Measurements from ENCODE around the gene WDR81. TPM values are rescaled to one million over a fixed set of nuclear protein-coding genes. Genes with fewer than 3 reads are reported as not detected.

Gene WDR81
- polyA plus RNA-seq, 2 of the 4 experiments (the other 2 are of a cell fraction), result 4.9 to 26.8 TPM

DNA sequence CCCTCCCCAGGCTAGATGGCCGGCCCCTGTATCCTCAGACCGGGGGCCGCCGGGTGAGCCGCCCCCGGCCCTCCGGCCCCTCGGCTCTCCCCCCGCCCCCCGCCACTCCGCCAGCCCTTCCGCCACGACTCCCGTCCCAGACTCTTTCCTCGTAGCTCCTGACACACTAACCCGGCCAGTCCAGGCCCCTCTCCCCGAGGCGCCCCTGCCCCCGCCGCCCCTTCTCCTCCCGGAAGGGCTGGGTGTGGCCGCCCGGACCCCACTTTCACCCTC, 8.8 kb upstream of the WDR81 start:
- CTCF ChIA-PET, result interaction anchor here (0.9 to 23.8 kb wide), 11 partner anchors 15 to 326 kb away, joined by 3 to 591 read pairs (median 6); partner anchors contain the start of genes OVCA2, RILP and SERPINF1
- H3K27ac ChIP-seq, result peak overlapping the region; percentile 93 to 95
- H3K4me3 ChIP-seq, result peak overlapping the region; percentile 87
- WGBS (ENCODE audit: missing lambda C conversion rate), result 0% methylated on average over 1 of the region's 23 CpGs
- TF ChIP-seq PHF8 (IDR thresholded peaks at IDR 0.05; ENCODE audit: borderline replicate concordance, low read depth), result peak; percentile 93
- TF ChIP-seq HOXB5 (CRISPR knock-in tag; IDR thresholded peaks at IDR 0.05), result no peak
- TF ChIP-seq ZFP36 (IDR thresholded peaks at IDR 0.05; ENCODE audit: borderline replicate concordance, partially characterized antibody), result no peak
- no peak for TF ChIP-seq KDM5A (IDR thresholded peaks at IDR 0.05)
- FAIRE-seq, result no peak
- ATAC-seq, result no peak
- DNase-seq (ENCODE audit: low read depth in 1 of 2, low spot score in 1 of 2), result no peak
- no peaks in the 10 kb centered on the region for H3K9me3 ChIP-seq
- H3K4me2 ChIP-seq, result peak overlapping the region; percentile 99
- POLR2A ChIA-PET, result interaction anchor here (0.7 to 3.4 kb wide), 20 partner anchors 8 to 329 kb away, joined by 3 to 43 read pairs (median 10); partner anchors contain the start of genes PRPF8, RILP and SLC43A2
- H3K4me1 ChIP-seq, result peaks cover 54% of the 10 kb centered on the region

- peak; percentile 100 for DNase-seq (ENCODE audit: low read depth in 1 of 2, low spot score in 1 of 2)
- 1% methylated on average over 42 of the region's 70 CpGs for WGBS (ENCODE audit: missing lambda C conversion rate)
- Histone ChIP-seq H3K9me3 (no peaks in the 10 kb centered on the region), H3K4me3 (peak overlapping the region; percentile 87), H3K4me2 (peak overlapping the region; percentile 99), H3K4me1 (peaks cover 48% of the 10 kb centered on the region), H3K27ac (peak overlapping the region; percentile 95 to 100)
- peak; percentile 99 for FAIRE-seq
- ATAC-seq, result peak; percentile 55 to 76
- ChIA-PET CTCF (interaction anchor here (0.9 to 23.8 kb wide), 16 partner anchors 12 to 325 kb away, joined by 3 to 591 read pairs (median 5); partner anchors contain the start of genes OVCA2, RILP and SERPINF1), POLR2A (interaction anchor here (0.5 to 3.4 kb wide), 53 partner anchors 8 to 676 kb away, joined by 3 to 43 read pairs (median 5); partner anchors contain the start of genes INPP5K, PITPNA, PRPF8 and RILP)
- TF ChIP-seq EP300 (IDR thresholded peaks at IDR 0.05) (no peak), FOSL2 (IDR thresholded peaks at IDR 0.05) (no peak), FOSL2 (CRISPR knock-in tag; IDR thresholded peaks at IDR 0.05) (peak; percentile 78), MAFK (IDR thresholded peaks at IDR 0.05; ENCODE audit: partially characterized antibody) (peak; percentile 97), HEYL (CRISPR knock-in tag; IDR thresholded peaks at IDR 0.05) (peak; percentile 59; the same call in 1 of the 2 replicates), ZC3H11A (IDR thresholded peaks at IDR 0.05) (no peak), BHLHE40 (IDR thresholded peaks at IDR 0.05; ENCODE audit: low read depth, low read length) (no peak), POLR2A (IDR thresholded peaks at IDR 0.05; ENCODE audit: low read length) (peak; percentile 97), EHF (CRISPR knock-in tag; IDR thresholded peaks at IDR 0.05) (peak; percentile 72; the same call in 1 of the 2 replicates), FOSB (CRISPR knock-in tag; IDR thresholded peaks at IDR 0.05) (peak; percentile 96; the same call in 1 of the 2 replicates), NR3C1 (IDR thresholded peaks at IDR 0.05) (no peak), USF2 (IDR thresholded peaks at IDR 0.05) (peak; percentile 90), CHD4 (IDR thresholded peaks at IDR 0.05; ENCODE audit: borderline replicate concordance) (no peak), TP53 (CRISPR knock-in tag; IDR thresholded peaks at IDR 0.05) (peak; percentile 96), MAX (IDR thresholded peaks at IDR 0.05) (peak; percentile 62), SREBF2 (IDR thresholded peaks at IDR 0.05) (no peak), CHD2 (IDR thresholded peaks at IDR 0.05; ENCODE audit: low read length, partially characterized antibody) (peak; percentile 41), JUN (IDR thresholded peaks at IDR 0.05) (peak; percentile 40 to 74; a peak in 2 of 5 replicates), PHF8 (IDR thresholded peaks at IDR 0.05; ENCODE audit: borderline replicate concordance, low read depth) (peak; percentile 60; the same call in 1 of the 2 replicates), RCOR1 (IDR thresholded peaks at IDR 0.05; ENCODE audit: low read depth, low read length) (no peak), ZSCAN20 (CRISPR knock-in tag; IDR thresholded peaks at IDR 0.05) (no peak), RARB (CRISPR knock-in tag; IDR thresholded peaks at IDR 0.05) (peak; percentile 76)
- TF ChIP-seq, protein P1, sequence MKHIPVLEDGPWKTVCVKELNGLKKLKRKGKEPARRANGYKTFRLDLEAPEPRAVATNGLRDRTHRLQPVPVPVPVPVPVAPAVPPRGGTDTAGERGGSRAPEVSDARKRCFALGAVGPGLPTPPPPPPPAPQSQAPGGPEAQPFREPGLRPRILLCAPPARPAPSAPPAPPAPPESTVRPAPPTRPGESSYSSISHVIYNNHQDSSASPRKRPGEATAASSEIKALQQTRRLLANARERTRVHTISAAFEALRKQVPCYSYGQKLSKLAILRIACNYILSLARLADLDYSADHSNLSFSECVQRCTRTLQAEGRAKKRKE (CRISPR knock-in tag; IDR thresholded peaks at IDR 0.05; ENCODE audit: low read depth), result peak; percentile 74; the same call in 1 of the 2 replicates
- TF ChIP-seq, protein P2, sequence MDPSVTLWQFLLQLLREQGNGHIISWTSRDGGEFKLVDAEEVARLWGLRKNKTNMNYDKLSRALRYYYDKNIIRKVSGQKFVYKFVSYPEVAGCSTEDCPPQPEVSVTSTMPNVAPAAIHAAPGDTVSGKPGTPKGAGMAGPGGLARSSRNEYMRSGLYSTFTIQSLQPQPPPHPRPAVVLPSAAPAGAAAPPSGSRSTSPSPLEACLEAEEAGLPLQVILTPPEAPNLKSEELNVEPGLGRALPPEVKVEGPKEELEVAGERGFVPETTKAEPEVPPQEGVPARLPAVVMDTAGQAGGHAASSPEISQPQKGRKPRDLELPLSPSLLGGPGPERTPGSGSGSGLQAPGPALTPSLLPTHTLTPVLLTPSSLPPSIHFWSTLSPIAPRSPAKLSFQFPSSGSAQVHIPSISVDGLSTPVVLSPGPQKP (IDR thresholded peaks at IDR 0.05; ENCODE audit: low read depth, low read length), result no peak
- TF ChIP-seq, protein P3, sequence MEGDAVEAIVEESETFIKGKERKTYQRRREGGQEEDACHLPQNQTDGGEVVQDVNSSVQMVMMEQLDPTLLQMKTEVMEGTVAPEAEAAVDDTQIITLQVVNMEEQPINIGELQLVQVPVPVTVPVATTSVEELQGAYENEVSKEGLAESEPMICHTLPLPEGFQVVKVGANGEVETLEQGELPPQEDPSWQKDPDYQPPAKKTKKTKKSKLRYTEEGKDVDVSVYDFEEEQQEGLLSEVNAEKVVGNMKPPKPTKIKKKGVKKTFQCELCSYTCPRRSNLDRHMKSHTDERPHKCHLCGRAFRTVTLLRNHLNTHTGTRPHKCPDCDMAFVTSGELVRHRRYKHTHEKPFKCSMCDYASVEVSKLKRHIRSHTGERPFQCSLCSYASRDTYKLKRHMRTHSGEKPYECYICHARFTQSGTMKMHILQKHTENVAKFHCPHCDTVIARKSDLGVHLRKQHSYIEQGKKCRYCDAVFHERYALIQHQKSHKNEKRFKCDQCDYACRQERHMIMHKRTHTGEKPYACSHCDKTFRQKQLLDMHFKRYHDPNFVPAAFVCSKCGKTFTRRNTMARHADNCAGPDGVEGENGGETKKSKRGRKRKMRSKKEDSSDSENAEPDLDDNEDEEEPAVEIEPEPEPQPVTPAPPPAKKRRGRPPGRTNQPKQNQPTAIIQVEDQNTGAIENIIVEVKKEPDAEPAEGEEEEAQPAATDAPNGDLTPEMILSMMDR (IDR thresholded peaks at IDR 0.05), result 0 out of 3 replicates have a peak, but pooled peaks have one; percentile 5
These were observed 8.2 kb upstream of the WDR81 start for GRCh38 chr17:1716076-1716911.

Data from A549 (cell line).